IMR-90 (cell line): ENCODE results near the gene TUBA3D.
"Not testable (repeated sequence)": the region's sequence is repeated elsewhere in the genome, so short reads cannot be mapped to it uniquely, and the experiment has no call there.

Experiments used
- CEBPB ChIP-seq: IDR thresholded peaks from 2 replicates; pipeline ENCODE4 v1.6.1; 2012; ENCODE audit warnings: low read depth, low read length, improper control_type of control experiment
- CTCF ChIP-seq: conservative IDR thresholded peaks from 2 replicates; pipeline ENCODE4 v1.5.1; 2012; ENCODE audit warnings: mild to moderate bottlenecking, low read depth, low read length, improper control_type of control experiment
- ELK1 ChIP-seq: fragments of 150-350 bp; IDR thresholded peaks from 2 replicates; pipeline ENCODE4 v1.6.1; 2016; ENCODE audit warnings: low read depth, mild to moderate bottlenecking, low read length, moderate library complexity, borderline replicate concordance
- MXI1 ChIP-seq: IDR thresholded peaks from 2 replicates; pipeline ENCODE4 v1.6.1; 2012; ENCODE audit warnings: low read depth, mild to moderate bottlenecking, low read length, moderate library complexity, borderline replicate concordance
- NFE2L2 ChIP-seq: fragments of 150-350 bp; IDR thresholded peaks from 2 replicates; pipeline ENCODE4 v1.6.1; 2016; ENCODE audit warnings: low read depth, mild to moderate bottlenecking, low read length
- POLR2A ChIP-seq: IDR thresholded peaks from 2 replicates; pipeline ENCODE4 v1.6.1; 2012; ENCODE audit warnings: mild to moderate bottlenecking, low read depth, low read length

- TF ChIP-seq CTCF, POLR2A, CEBPB, NFE2L2, ELK1, MXI1: not testable (repeated sequence)
Observed at GRCh38 chr2:131454914-131455313, 21.0 kb upstream of the TUBA3D start.
